Esophagus muscularis mucosa (tissue), 4 donors: ENCODE data around the gene MAP3K19. TPM values are rescaled to one million over a fixed set of nuclear protein-coding genes. Genes with fewer than 3 reads are reported as not detected.

Experiments
- DNase-seq: peaks from one replicate; pipeline ENCODE4 v3.0.0-alpha.2; 2017; ENCODE audit errors: extremely low spot score
- H3K27ac ChIP-seq, 4 donors: fragments of 200-600 bp; sonication (generic); replicated peaks in 1 of 4; 1 replicate in 3 of 4; 2 replicates in 1 of 4; pipeline ENCODE4 v1.5.1; 2016 to 2019; ENCODE audit warnings: mild to moderate bottlenecking in 1 of 4
- H3K27me3 ChIP-seq, 4 donors: fragments of 200-600 bp; sonication (generic); one replicate each; pipeline versions ENCODE4 v1.5.1 to v1.6.0; 2016 to 2019
- H3K36me3 ChIP-seq, 4 donors: fragments of 200-600 bp; sonication (generic); one replicate each; pipeline ENCODE4 v1.5.1; 2016 to 2019
- H3K4me1 ChIP-seq, 4 donors: fragments of 200-600 bp; sonication (generic); one replicate each; pipeline ENCODE4 v1.5.1; 2016 to 2019
- H3K4me3 ChIP-seq, 4 donors: fragments of 200-600 bp; sonication (generic); 1 replicate in 2 of 4; 2 replicates in 2 of 4; pipeline ENCODE4 v1.5.1; 2016 to 2019; ENCODE audit warnings: mild to moderate bottlenecking in 4 of 4, moderate library complexity in 1 of 4
- H3K9me3 ChIP-seq, 4 donors: fragments of 200-600 bp; sonication (generic); 1 replicate in 3 of 4; 2 replicates in 1 of 4; pipeline ENCODE4 v1.5.1; 2016 to 2019
- EP300 ChIP-seq: sonication (generic); formaldehyde crosslinking; IDR thresholded peaks from one replicate; pipeline ENCODE4 v1.6.1; 2017; ENCODE audit warnings: antibody characterized with exemption
- POLR2A ChIP-seq: fragments of 450-650 bp; IDR thresholded peaks from one replicate; pipeline ENCODE4 v1.6.1; 2017; ENCODE audit warnings: antibody characterized with exemption, moderate library complexity, mild to moderate bottlenecking, low read depth
- POLR2AphosphoS5 ChIP-seq, 2 donors: sonication (generic); formaldehyde crosslinking; IDR thresholded peaks; one replicate each; pipeline ENCODE4 v1.6.1; 2017; ENCODE audit warnings: antibody characterized with exemption in 2 of 2
- WGBS: methylation state at CpG from one replicate; pipeline ENCODE4 v1.1.5; 2018; 5-methylcytosine and 5-hydroxymethylcytosine counted together
- intact Hi-C: fragments of 100-400 bp; cut with DNase I; formaldehyde crosslinking; loops from one replicate; pipeline ENCODE4 v1.15.1; 2023
- total RNA-seq, 4 donors: library from RNA; depleted of rRNA; stranded (reverse); fragments of >200 nt; gene quantifications; one replicate each; pipeline versions ENCODE4 v1.1.0 to v1.2.1, GENCODE V29; 2016
- TF ChIP-seq, protein P1 (sequence below), 3 experiments: fragments of 200-600 bp in 2 of 3; fragments of 450-650 bp in 1 of 3; sonication (generic) in 2 of 3; IDR thresholded peaks; one replicate each; pipeline ENCODE4 v1.5.1; 2017 to 2019; ENCODE audit warnings: antibody characterized with exemption in 3 of 3, mild to moderate bottlenecking in 2 of 3, moderate library complexity in 1 of 3

Gene MAP3K19
- total RNA-seq, 4 donors from 2014 or later, result not detected

DNA sequence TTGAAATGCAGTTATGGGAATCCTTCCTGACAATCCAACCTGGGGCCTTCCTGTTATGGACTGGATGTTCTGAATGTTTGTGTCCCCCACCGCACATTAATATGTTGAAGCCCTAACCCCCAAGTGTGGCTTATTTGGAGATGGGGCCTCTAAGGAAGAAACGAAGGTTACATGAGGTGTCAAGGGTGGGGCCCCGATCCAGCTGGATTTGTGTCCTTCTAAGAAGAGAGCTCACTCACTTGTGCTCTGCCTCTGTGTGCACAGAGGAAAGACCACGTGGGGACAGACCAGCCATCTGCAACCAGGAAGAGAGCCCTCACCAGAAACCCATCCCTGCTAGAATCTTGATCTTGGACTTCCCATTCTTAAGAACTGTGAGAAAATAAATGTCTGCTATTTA, 44.4 kb downstream of the MAP3K19 start:
- TF ChIP-seq POLR2AphosphoS5 (IDR thresholded peaks at IDR 0.05) (no peak), POLR2A (no peak), EP300 (no peak)
- TF ChIP-seq, protein P1, sequence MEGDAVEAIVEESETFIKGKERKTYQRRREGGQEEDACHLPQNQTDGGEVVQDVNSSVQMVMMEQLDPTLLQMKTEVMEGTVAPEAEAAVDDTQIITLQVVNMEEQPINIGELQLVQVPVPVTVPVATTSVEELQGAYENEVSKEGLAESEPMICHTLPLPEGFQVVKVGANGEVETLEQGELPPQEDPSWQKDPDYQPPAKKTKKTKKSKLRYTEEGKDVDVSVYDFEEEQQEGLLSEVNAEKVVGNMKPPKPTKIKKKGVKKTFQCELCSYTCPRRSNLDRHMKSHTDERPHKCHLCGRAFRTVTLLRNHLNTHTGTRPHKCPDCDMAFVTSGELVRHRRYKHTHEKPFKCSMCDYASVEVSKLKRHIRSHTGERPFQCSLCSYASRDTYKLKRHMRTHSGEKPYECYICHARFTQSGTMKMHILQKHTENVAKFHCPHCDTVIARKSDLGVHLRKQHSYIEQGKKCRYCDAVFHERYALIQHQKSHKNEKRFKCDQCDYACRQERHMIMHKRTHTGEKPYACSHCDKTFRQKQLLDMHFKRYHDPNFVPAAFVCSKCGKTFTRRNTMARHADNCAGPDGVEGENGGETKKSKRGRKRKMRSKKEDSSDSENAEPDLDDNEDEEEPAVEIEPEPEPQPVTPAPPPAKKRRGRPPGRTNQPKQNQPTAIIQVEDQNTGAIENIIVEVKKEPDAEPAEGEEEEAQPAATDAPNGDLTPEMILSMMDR (IDR thresholded peaks at IDR 0.05), result no peak
- no peaks in the 10 kb centered on the region for H3K36me3 ChIP-seq
- intact Hi-C loops, result no loop called here
- H3K27me3 ChIP-seq, result peaks cover 0 to 5% (median 0%) of the 10 kb centered on the region in 4 donors
- 81% methylated on average over 3 of the region's 4 CpGs for WGBS
- no peak overlapping the region for H3K4me3 ChIP-seq
- no peak for DNase-seq
- peaks cover 8 to 17% (median 12%) of the 10 kb centered on the region in 4 donors for H3K4me1 ChIP-seq
- H3K27ac ChIP-seq, result no peak overlapping the region
- no peaks in the 10 kb centered on the region for H3K9me3 ChIP-seq

DNA sequence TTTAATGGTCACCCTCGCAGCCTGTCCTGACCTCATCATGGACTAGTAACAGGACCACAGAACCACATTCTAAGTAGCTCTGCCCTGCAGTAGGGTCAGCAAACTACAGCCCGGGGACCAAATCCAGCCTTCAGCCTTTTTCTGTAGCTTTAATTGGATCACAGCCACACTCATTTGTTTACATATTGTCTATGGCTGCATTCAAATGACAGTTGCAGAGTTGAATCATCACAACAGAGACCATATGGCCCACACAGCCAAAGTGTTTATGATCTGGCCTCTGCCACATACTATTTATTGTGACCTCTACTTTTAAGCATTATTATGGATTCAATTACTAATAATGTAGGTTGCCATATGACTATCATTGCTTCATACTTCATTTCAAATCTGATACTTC, 47.7 kb downstream of the MAP3K19 start:
- WGBS, result 79% methylated on average over 2 of the region's 2 CpGs
- no peak for DNase-seq
- Histone ChIP-seq H3K4me3 (no peak overlapping the region), H3K27ac (no peak overlapping the region), H3K36me3 (no peaks in the 10 kb centered on the region), H3K27me3 (peaks cover 0 to 3% (median 0%) of the 10 kb centered on the region in 4 donors), H3K4me1 (peaks cover 5 to 8% (median 7%) of the 10 kb centered on the region in 4 donors), H3K9me3 (no peaks in the 10 kb centered on the region)
- intact Hi-C loops, result no loop called here
- TF ChIP-seq POLR2A, result no peak
- TF ChIP-seq POLR2AphosphoS5 (IDR thresholded peaks at IDR 0.05), result no peak
- TF ChIP-seq EP300, result no peak
- TF ChIP-seq, protein P1 (IDR thresholded peaks at IDR 0.05), result no peak

DNA sequence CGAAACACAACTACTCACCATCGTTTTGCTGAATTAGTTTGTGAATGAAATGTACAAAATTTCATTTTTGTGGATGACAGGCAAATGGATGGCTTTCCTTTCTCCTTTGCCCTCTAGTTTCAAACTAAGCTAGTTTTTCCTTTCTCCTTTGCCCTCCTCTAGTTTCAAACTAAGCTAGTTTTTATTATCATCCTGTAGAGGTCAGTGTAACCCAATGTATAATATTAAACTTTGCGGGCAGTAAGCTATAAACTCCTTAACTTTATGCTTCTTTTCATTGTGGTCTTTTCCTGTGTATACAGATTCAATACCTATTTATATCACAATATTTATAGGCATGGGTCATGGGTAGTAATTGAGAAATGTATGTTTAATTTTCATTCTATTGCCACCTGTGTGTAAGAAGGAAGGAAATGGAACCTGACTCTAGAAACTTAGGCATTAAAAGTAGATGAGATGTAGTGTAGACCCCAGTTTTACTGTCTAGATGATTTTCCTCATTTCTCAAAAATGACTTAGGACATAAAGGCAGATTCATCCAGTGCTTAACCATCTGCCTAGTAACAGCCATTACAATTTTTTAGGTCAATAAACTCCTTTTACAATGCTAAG, 58.1 kb downstream of the MAP3K19 start:
- no peaks in the 10 kb centered on the region for H3K4me1 ChIP-seq
- WGBS, result 25% methylated on average over 3 of the region's 3 CpGs
- intact Hi-C loops, result no loop called here

GRCh38 chr2:134985061-134985460, 62.2 kb downstream of the MAP3K19 start:
- WGBS, result 83% methylated on average over 3 of the region's 3 CpGs
- no peak for TF ChIP-seq POLR2AphosphoS5 (IDR thresholded peaks at IDR 0.05)
- no peak for TF ChIP-seq POLR2A
- TF ChIP-seq, protein P1 (IDR thresholded peaks at IDR 0.05), result no peak
- TF ChIP-seq EP300, result no peak
- H3K36me3 ChIP-seq, result no peaks in the 10 kb centered on the region
- DNase-seq, result no peak
- no peaks in the 10 kb centered on the region for H3K9me3 ChIP-seq
- H3K4me3 ChIP-seq, result no peak overlapping the region
- no peak overlapping the region for H3K27ac ChIP-seq
- H3K27me3 ChIP-seq, result no peaks in the 10 kb centered on the region
- H3K4me1 ChIP-seq, result no peaks in the 10 kb centered on the region
- intact Hi-C loops, result no loop called here

More for the DNA sequence above, 58.1 kb downstream of the MAP3K19 start:
- TF ChIP-seq, protein P1 (IDR thresholded peaks at IDR 0.05), result peak; percentile 22 to 46 (median 30)
- TF ChIP-seq POLR2AphosphoS5 (IDR thresholded peaks at IDR 0.05), result no peak
- no peaks in the 10 kb centered on the region for H3K27me3 ChIP-seq
- H3K4me3 ChIP-seq, result no peak overlapping the region
- no peak overlapping the region for H3K27ac ChIP-seq
- H3K36me3 ChIP-seq, result no peaks in the 10 kb centered on the region
- H3K9me3 ChIP-seq, result no peaks in the 10 kb centered on the region
- no peak for DNase-seq

GRCh38 chr2:134982603-134983002, 64.6 kb downstream of the MAP3K19 start:
- no peak overlapping the region for H3K4me3 ChIP-seq
- no peaks in the 10 kb centered on the region for H3K9me3 ChIP-seq
- WGBS, result 81% methylated on average over 1 of the region's 1 CpG
- no peaks in the 10 kb centered on the region for H3K4me1 ChIP-seq
- no peak overlapping the region for H3K27ac ChIP-seq
- no peak for TF ChIP-seq POLR2A
- no peak for TF ChIP-seq POLR2AphosphoS5 (IDR thresholded peaks at IDR 0.05)
- TF ChIP-seq, protein P1 (IDR thresholded peaks at IDR 0.05), result no peak
- no peak for TF ChIP-seq EP300
- no peaks in the 10 kb centered on the region for H3K27me3 ChIP-seq
- no peak for DNase-seq
- H3K36me3 ChIP-seq, result no peaks in the 10 kb centered on the region
- intact Hi-C loops, result no loop called here
